Mucosa of stomach (tissue), 1 donor: ENCODE results near the gene TGM4.
"Not testable (repeated sequence)": the region's sequence is repeated elsewhere in the genome, so short reads cannot be mapped to it uniquely, and the experiment has no call there.

Experiments used
- H3K27me3 ChIP-seq: one replicate; pipeline ENCODE4 v1.7.0; 2013; ENCODE audit warnings: mild to moderate bottlenecking, low read length; ENCODE audit not compliant: control insufficient read depth, insufficient read depth
- H3K36me3 ChIP-seq: one replicate; pipeline ENCODE4 v1.7.0; 2013; ENCODE audit warnings: low read length; ENCODE audit not compliant: control insufficient read depth, insufficient read depth
- H3K4me1 ChIP-seq: one replicate; pipeline ENCODE4 v1.7.0; 2013; ENCODE audit warnings: mild to moderate bottlenecking, low read length; ENCODE audit not compliant: control insufficient read depth, insufficient read depth
- H3K4me3 ChIP-seq: one replicate; pipeline ENCODE4 v1.7.0; 2013; ENCODE audit warnings: low read length
- H3K9ac ChIP-seq: one replicate; pipeline ENCODE4 v1.7.0; 2013; ENCODE audit warnings: mild to moderate bottlenecking, low read length, moderate library complexity
- H3K9me3 ChIP-seq: one replicate; pipeline ENCODE4 v1.7.0; 2013; ENCODE audit warnings: mild to moderate bottlenecking, low read length, moderate library complexity; ENCODE audit not compliant: control insufficient read depth
- donor health status: Pancreatic carcinoma.

Gene TGM4

GRCh38 chr3:44942202-44942921 is 68.0 kb downstream of the TGM4 start:
- Histone ChIP-seq H3K36me3 (peaks cover 8% of the 10 kb centered on the region), H3K9ac (no peak overlapping the region), H3K4me3 (no peak overlapping the region), H3K4me1 (no peaks in the 10 kb centered on the region), H3K9me3 (no peaks in the 10 kb centered on the region), H3K27me3 (no peaks in the 10 kb centered on the region)

- Histone ChIP-seq H3K27me3 (no peaks in the 10 kb centered on the region), H3K4me1 (peaks cover 20% of the 10 kb centered on the region), H3K36me3 (no peaks in the 10 kb centered on the region), H3K9me3 (no peaks in the 10 kb centered on the region), H3K9ac (no peak overlapping the region), H3K4me3 (no peak overlapping the region)
Observed at GRCh38 chr3:44948239-44948638, 73.8 kb downstream of the TGM4 start.

- H3K27me3 ChIP-seq, H3K9ac ChIP-seq, H3K9me3 ChIP-seq: not testable (repeated sequence)
Observed at GRCh38 chr3:44949770-44950169, 75.4 kb downstream of the TGM4 start.

GRCh38 chr3:44950275-44950734 is 75.9 kb downstream of the TGM4 start:
- H3K9me3 ChIP-seq, result no peaks in the 10 kb centered on the region
- no peak overlapping the region for H3K4me3 ChIP-seq
- no peak overlapping the region for H3K9ac ChIP-seq
- H3K36me3 ChIP-seq, result no peaks in the 10 kb centered on the region
- H3K4me1 ChIP-seq, result peaks cover 36% of the 10 kb centered on the region
- no peaks in the 10 kb centered on the region for H3K27me3 ChIP-seq

More at GRCh38 chr3:44949770-44950169, 75.4 kb downstream of the TGM4 start:
- H3K4me3 ChIP-seq, H3K36me3 ChIP-seq: not testable (repeated sequence)
- H3K4me1 ChIP-seq, result peaks cover 32% of the 10 kb centered on the region

GRCh38 chr3:44952689-44953088 is 78.3 kb downstream of the TGM4 start:
- H3K36me3 ChIP-seq, result no peaks in the 10 kb centered on the region
- H3K9me3 ChIP-seq, result no peaks in the 10 kb centered on the region

GRCh38 chr3:44954304-44954703 is 79.9 kb downstream of the TGM4 start:
- peaks cover 36% of the 10 kb centered on the region for H3K4me1 ChIP-seq
- H3K9me3 ChIP-seq, result no peaks in the 10 kb centered on the region
- H3K27me3 ChIP-seq, result no peaks in the 10 kb centered on the region
- H3K4me3 ChIP-seq, result no peak overlapping the region
- no peak overlapping the region for H3K9ac ChIP-seq
- H3K36me3 ChIP-seq, result peaks cover 9% of the 10 kb centered on the region

More at GRCh38 chr3:44952689-44953088, 78.3 kb downstream of the TGM4 start:
- Histone ChIP-seq H3K4me1 (peaks cover 36% of the 10 kb centered on the region), H3K4me3 (no peak overlapping the region), H3K27me3 (no peaks in the 10 kb centered on the region), H3K9ac (no peak overlapping the region)

- no peak overlapping the region for H3K9ac ChIP-seq
- H3K27me3 ChIP-seq, result no peaks in the 10 kb centered on the region
- H3K36me3 ChIP-seq, result peaks cover 9% of the 10 kb centered on the region
- no peak overlapping the region for H3K4me3 ChIP-seq
- H3K9me3 ChIP-seq, result no peaks in the 10 kb centered on the region
- peaks cover 36% of the 10 kb centered on the region for H3K4me1 ChIP-seq
Observed at GRCh38 chr3:44954962-44955361, 80.6 kb downstream of the TGM4 start.

GRCh38 chr3:44955917-44956316 is 81.5 kb downstream of the TGM4 start:
- Histone ChIP-seq H3K4me3 (no peak overlapping the region), H3K4me1 (peaks cover 36% of the 10 kb centered on the region), H3K27me3 (no peaks in the 10 kb centered on the region), H3K9ac (no peak overlapping the region), H3K36me3 (peaks cover 9% of the 10 kb centered on the region), H3K9me3 (no peaks in the 10 kb centered on the region)

- Histone ChIP-seq H3K9ac (no peak overlapping the region), H3K4me1 (peaks cover 22% of the 10 kb centered on the region), H3K36me3 (peaks cover 9% of the 10 kb centered on the region), H3K27me3 (no peaks in the 10 kb centered on the region), H3K9me3 (no peaks in the 10 kb centered on the region), H3K4me3 (no peak overlapping the region)
Observed at GRCh38 chr3:44957986-44958385, 83.6 kb downstream of the TGM4 start.

GRCh38 chr3:44958386-44958785 is 84.0 kb downstream of the TGM4 start:
- Histone ChIP-seq H3K9me3 (no peaks in the 10 kb centered on the region), H3K36me3 (peaks cover 9% of the 10 kb centered on the region), H3K4me1 (peaks cover 24% of the 10 kb centered on the region), H3K4me3 (no peak overlapping the region), H3K27me3 (no peaks in the 10 kb centered on the region), H3K9ac (no peak overlapping the region)

- no peak overlapping the region for H3K4me3 ChIP-seq
- H3K36me3 ChIP-seq, result peaks cover 9% of the 10 kb centered on the region
- no peaks in the 10 kb centered on the region for H3K27me3 ChIP-seq
- H3K9me3 ChIP-seq, result no peaks in the 10 kb centered on the region
- H3K4me1 ChIP-seq, result peaks cover 29% of the 10 kb centered on the region
- H3K9ac ChIP-seq, result no peak overlapping the region
Observed at GRCh38 chr3:44960387-44961026, 86.1 kb downstream of the TGM4 start.

- H3K4me3 ChIP-seq, result no peak overlapping the region
- H3K36me3 ChIP-seq, result peaks cover 9% of the 10 kb centered on the region
- no peak overlapping the region for H3K9ac ChIP-seq
- no peaks in the 10 kb centered on the region for H3K9me3 ChIP-seq
- H3K4me1 ChIP-seq, result peaks cover 39% of the 10 kb centered on the region
- H3K27me3 ChIP-seq, result no peaks in the 10 kb centered on the region
Observed at GRCh38 chr3:44961888-44962287, 87.5 kb downstream of the TGM4 start.
